ENCODE results near the gene STAG1. TPM values are rescaled to one million over a fixed set of nuclear protein-coding genes. Genes with fewer than 3 reads are reported as not detected.
A peak's percentile ranks its signal among the peaks of the same experiment; 100 is the strongest.

The STAG1 gene
- total RNA-seq, 1 donor from 2014 or later, result 53.9 TPM

- no peak for DNase-seq (ENCODE audit: extremely low spot score, unreplicated experiment)
- H3K36me3 Mint-ChIP-seq (ENCODE audit: unreplicated experiment), result peaks cover 34% of the 10 kb centered on the region
- no peak for TF ChIP-seq CTCF (IDR thresholded peaks at IDR 0.05)
- no peaks in the 10 kb centered on the region for H3K9me3 Mint-ChIP-seq (ENCODE audit: unreplicated experiment)
- no peaks in the 10 kb centered on the region for H3K27me3 Mint-ChIP-seq (ENCODE audit: unreplicated experiment)
- no peaks in the 10 kb centered on the region for H3K4me1 Mint-ChIP-seq (ENCODE audit: unreplicated experiment)
- no peak overlapping the region for H3K27ac Mint-ChIP-seq (ENCODE audit: unreplicated experiment)
- H3K4me3 Mint-ChIP-seq (ENCODE audit: unreplicated experiment), result no peak overlapping the region
Observed at GRCh38 chr3:136311261-136311660, 440.9 kb downstream of the STAG1 start.

- H3K27me3 Mint-ChIP-seq (ENCODE audit: unreplicated experiment), result no peaks in the 10 kb centered on the region
- H3K4me1 Mint-ChIP-seq (ENCODE audit: unreplicated experiment), result no peaks in the 10 kb centered on the region
- H3K36me3 Mint-ChIP-seq (ENCODE audit: unreplicated experiment), result peaks cover 33% of the 10 kb centered on the region
- no peak for DNase-seq (ENCODE audit: extremely low spot score, unreplicated experiment)
- H3K4me3 Mint-ChIP-seq (ENCODE audit: unreplicated experiment), result no peak overlapping the region
- TF ChIP-seq CTCF (IDR thresholded peaks at IDR 0.05), result peak; percentile 18
- no peaks in the 10 kb centered on the region for H3K9me3 Mint-ChIP-seq (ENCODE audit: unreplicated experiment)
- H3K27ac Mint-ChIP-seq (ENCODE audit: unreplicated experiment), result no peak overlapping the region
Observed at GRCh38 chr3:136305879-136306278, 446.3 kb downstream of the STAG1 start.

- Mint-ChIP-seq H3K9me3 (ENCODE audit: unreplicated experiment) (no peaks in the 10 kb centered on the region), H3K27me3 (ENCODE audit: unreplicated experiment) (no peaks in the 10 kb centered on the region), H3K4me3 (ENCODE audit: unreplicated experiment) (no peak overlapping the region), H3K27ac (ENCODE audit: unreplicated experiment) (no peak overlapping the region), H3K4me1 (ENCODE audit: unreplicated experiment) (no peaks in the 10 kb centered on the region), H3K36me3 (ENCODE audit: unreplicated experiment) (peaks cover 46% of the 10 kb centered on the region)
- DNase-seq (ENCODE audit: extremely low spot score, unreplicated experiment), result no peak
- TF ChIP-seq CTCF (IDR thresholded peaks at IDR 0.05), result no peak
Observed at GRCh38 chr3:136300444-136300843, 451.7 kb downstream of the STAG1 start.

- Mint-ChIP-seq H3K27ac (ENCODE audit: unreplicated experiment) (no peak overlapping the region), H3K4me1 (ENCODE audit: unreplicated experiment) (no peaks in the 10 kb centered on the region), H3K4me3 (ENCODE audit: unreplicated experiment) (no peak overlapping the region), H3K27me3 (ENCODE audit: unreplicated experiment) (no peaks in the 10 kb centered on the region), H3K9me3 (ENCODE audit: unreplicated experiment) (no peaks in the 10 kb centered on the region), H3K36me3 (ENCODE audit: unreplicated experiment) (peaks cover 50% of the 10 kb centered on the region)
- no peak for TF ChIP-seq CTCF (IDR thresholded peaks at IDR 0.05)
- no peak for DNase-seq (ENCODE audit: extremely low spot score, unreplicated experiment)
Observed at GRCh38 chr3:136297826-136298225, 454.4 kb downstream of the STAG1 start.

GRCh38 chr3:136296960-136297359, 455.2 kb downstream of the STAG1 start:
- Mint-ChIP-seq H3K9me3 (ENCODE audit: unreplicated experiment) (peaks cover 2% of the 10 kb centered on the region), H3K4me3 (ENCODE audit: unreplicated experiment) (no peak overlapping the region), H3K36me3 (ENCODE audit: unreplicated experiment) (peaks cover 55% of the 10 kb centered on the region), H3K27ac (ENCODE audit: unreplicated experiment) (no peak overlapping the region), H3K27me3 (ENCODE audit: unreplicated experiment) (no peaks in the 10 kb centered on the region), H3K4me1 (ENCODE audit: unreplicated experiment) (no peaks in the 10 kb centered on the region)
- DNase-seq (ENCODE audit: extremely low spot score, unreplicated experiment), result no peak
- no peak for TF ChIP-seq CTCF (IDR thresholded peaks at IDR 0.05)
